Lung microvascular endothelial cell (primary cell): ENCODE results near the gene RC3H1. TPM values are rescaled to one million over a fixed set of nuclear protein-coding genes. Genes with fewer than 3 reads are reported as not detected.
"Not testable (repeated sequence)": the region's sequence is repeated elsewhere in the genome, so short reads cannot be mapped to it uniquely, and the experiment has no call there.

ENCODE experiments used
- DNase-seq, 2 donors: peaks; one replicate each; pipeline versions ENCODE4 v3.0.0 to v3.0.0-alpha.2; 2010; ENCODE audit warnings: low read depth in 2 of 2
- total RNA-seq: library from RNA; depleted of rRNA; stranded (reverse); fragments of >200 nt; gene quantifications from 2 replicates; pipeline ENCODE4 v1.2.1, GENCODE V29; 2014

Gene RC3H1
- total RNA-seq, 1 donor from 2014 or later, result 12.5 TPM

- no peak for DNase-seq
These were observed 6.3 kb upstream of the RC3H1 start for GRCh38 chr1:174028495-174028894.

GRCh38 chr1:174023440-174023839 lies 1.3 kb upstream of the RC3H1 start:
- DNase-seq, result peak in 1 of 2 donors; percentile 66

GRCh38 chr1:174022976-174023277 lies 770 bp upstream of the RC3H1 start:
- DNase-seq, result no peak

- DNase-seq, result peak; percentile 55 to 58
These were observed 522 bp downstream of the RC3H1 start for GRCh38 chr1:174021591-174022079.

GRCh38 chr1:174018565-174018964 lies 3.6 kb downstream of the RC3H1 start:
- no peak for DNase-seq

- no peak for DNase-seq
These were observed 4.8 kb downstream of the RC3H1 start for GRCh38 chr1:174017231-174017970.

GRCh38 chr1:174013864-174014418 lies 8.2 kb downstream of the RC3H1 start:
- no peak for DNase-seq

GRCh38 chr1:174008979-174009378 lies 13.2 kb downstream of the RC3H1 start:
- no peak for DNase-seq

GRCh38 chr1:174008269-174008668 lies 13.9 kb downstream of the RC3H1 start:
- no peak for DNase-seq

- no peak for DNase-seq
These were observed 14.3 kb downstream of the RC3H1 start for GRCh38 chr1:174007851-174008250.

- no peak for DNase-seq
These were observed 17.1 kb downstream of the RC3H1 start for GRCh38 chr1:174005032-174005431.

- DNase-seq, result no peak
These were observed 18.3 kb downstream of the RC3H1 start for GRCh38 chr1:174003867-174004266.

GRCh38 chr1:174001573-174001972 lies 20.6 kb downstream of the RC3H1 start:
- DNase-seq, result no peak

- DNase-seq, result peak; percentile 23 to 24
These were observed 21.8 kb downstream of the RC3H1 start for GRCh38 chr1:174000371-174000770.

- DNase-seq, result no peak
These were observed 24.4 kb downstream of the RC3H1 start for GRCh38 chr1:173997791-173998190.

GRCh38 chr1:173996995-173997394 lies 25.2 kb downstream of the RC3H1 start:
- no peak for DNase-seq

GRCh38 chr1:173995475-173995874 lies 26.7 kb downstream of the RC3H1 start:
- DNase-seq, result peak in 1 of 2 donors; percentile 20

GRCh38 chr1:173993948-173994347 lies 28.2 kb downstream of the RC3H1 start:
- DNase-seq, result not testable (repeated sequence)

GRCh38 chr1:173988068-173988467 lies 34.1 kb downstream of the RC3H1 start:
- no peak for DNase-seq

GRCh38 chr1:173986951-173987350 lies 35.2 kb downstream of the RC3H1 start:
- DNase-seq, result no peak

- DNase-seq, result no peak
These were observed 51.9 kb downstream of the RC3H1 start for GRCh38 chr1:173970252-173970651.

- not testable (repeated sequence) for DNase-seq
These were observed 56.3 kb downstream of the RC3H1 start for GRCh38 chr1:173965896-173966295.

GRCh38 chr1:173963477-173963876 lies 58.7 kb downstream of the RC3H1 start:
- DNase-seq, result no peak
